HG02870 (cell line): ENCODE measurements around the gene MGARP.

Experiments
- ATAC-seq: cut with Tn5 transposase; IDR thresholded peaks from one replicate; pipeline ENCODE4 v1.9.1; 2021; ENCODE audit warnings: mild to moderate bottlenecking, moderate library complexity; ENCODE audit not compliant: unreplicated experiment

The MGARP gene

GRCh38 chr4:139245590-139245989, 34.4 kb downstream of the MGARP start:
- ATAC-seq: no peak

- no peak for ATAC-seq
Observed at GRCh38 chr4:139243448-139244365, 36.3 kb downstream of the MGARP start.

- no peak for ATAC-seq
Observed at GRCh38 chr4:139242511-139243051, 37.4 kb downstream of the MGARP start.

GRCh38 chr4:139241784-139242151, 38.3 kb downstream of the MGARP start:
- ATAC-seq: no peak

GRCh38 chr4:139241086-139241783, 38.8 kb downstream of the MGARP start:
- ATAC-seq: no peak

GRCh38 chr4:139239127-139239772, 40.8 kb downstream of the MGARP start:
- ATAC-seq: no peak

- no peak for ATAC-seq
Observed at GRCh38 chr4:139234253-139234652, 45.8 kb downstream of the MGARP start.

GRCh38 chr4:139229534-139230039, 50.4 kb downstream of the MGARP start:
- no peak for ATAC-seq

GRCh38 chr4:139227729-139228404, 52.2 kb downstream of the MGARP start:
- no peak for ATAC-seq

GRCh38 chr4:139223682-139224317, 56.2 kb downstream of the MGARP start:
- ATAC-seq: peak; percentile 55

GRCh38 chr4:139222215-139222614, 57.8 kb downstream of the MGARP start:
- no peak for ATAC-seq

GRCh38 chr4:139221687-139222086, 58.3 kb downstream of the MGARP start:
- ATAC-seq: no peak

GRCh38 chr4:139219450-139220055, 60.5 kb downstream of the MGARP start:
- ATAC-seq: no peak
